ENCODE data around the gene C8B.

DNA sequence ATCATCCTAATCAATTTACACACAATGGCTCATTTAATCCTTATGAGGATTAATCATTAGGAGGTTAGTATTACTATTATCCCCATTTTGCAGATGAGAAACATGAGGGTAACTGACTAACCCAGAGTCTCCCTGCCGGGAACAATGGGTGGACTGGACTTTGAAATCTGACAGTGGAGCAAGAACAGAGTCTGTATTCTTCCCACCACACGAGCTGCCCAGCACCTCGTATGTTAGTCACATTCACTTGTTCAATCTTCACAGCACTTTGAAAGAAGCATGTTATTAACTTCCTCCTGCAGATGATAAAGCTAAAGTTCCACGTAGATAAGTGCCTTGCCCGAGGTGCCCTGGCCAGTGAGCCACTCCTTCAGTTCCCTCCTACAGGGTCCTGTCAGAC lies 12.4 kb downstream of the C8B start:
- TF ChIP-seq CTCF (IDR thresholded peaks at IDR 0.05; ENCODE audit: poor library complexity, severe bottlenecking) (no peak), EZH2 (IDR thresholded peaks at IDR 0.05; ENCODE audit: borderline replicate concordance, insufficient read depth, low read length, poor library complexity, severe bottlenecking) (no peak), EP300 (conservative IDR thresholded peaks at IDR 0.05; ENCODE audit: poor library complexity, severe bottlenecking) (no peak)
- TF ChIP-seq, protein P1, sequence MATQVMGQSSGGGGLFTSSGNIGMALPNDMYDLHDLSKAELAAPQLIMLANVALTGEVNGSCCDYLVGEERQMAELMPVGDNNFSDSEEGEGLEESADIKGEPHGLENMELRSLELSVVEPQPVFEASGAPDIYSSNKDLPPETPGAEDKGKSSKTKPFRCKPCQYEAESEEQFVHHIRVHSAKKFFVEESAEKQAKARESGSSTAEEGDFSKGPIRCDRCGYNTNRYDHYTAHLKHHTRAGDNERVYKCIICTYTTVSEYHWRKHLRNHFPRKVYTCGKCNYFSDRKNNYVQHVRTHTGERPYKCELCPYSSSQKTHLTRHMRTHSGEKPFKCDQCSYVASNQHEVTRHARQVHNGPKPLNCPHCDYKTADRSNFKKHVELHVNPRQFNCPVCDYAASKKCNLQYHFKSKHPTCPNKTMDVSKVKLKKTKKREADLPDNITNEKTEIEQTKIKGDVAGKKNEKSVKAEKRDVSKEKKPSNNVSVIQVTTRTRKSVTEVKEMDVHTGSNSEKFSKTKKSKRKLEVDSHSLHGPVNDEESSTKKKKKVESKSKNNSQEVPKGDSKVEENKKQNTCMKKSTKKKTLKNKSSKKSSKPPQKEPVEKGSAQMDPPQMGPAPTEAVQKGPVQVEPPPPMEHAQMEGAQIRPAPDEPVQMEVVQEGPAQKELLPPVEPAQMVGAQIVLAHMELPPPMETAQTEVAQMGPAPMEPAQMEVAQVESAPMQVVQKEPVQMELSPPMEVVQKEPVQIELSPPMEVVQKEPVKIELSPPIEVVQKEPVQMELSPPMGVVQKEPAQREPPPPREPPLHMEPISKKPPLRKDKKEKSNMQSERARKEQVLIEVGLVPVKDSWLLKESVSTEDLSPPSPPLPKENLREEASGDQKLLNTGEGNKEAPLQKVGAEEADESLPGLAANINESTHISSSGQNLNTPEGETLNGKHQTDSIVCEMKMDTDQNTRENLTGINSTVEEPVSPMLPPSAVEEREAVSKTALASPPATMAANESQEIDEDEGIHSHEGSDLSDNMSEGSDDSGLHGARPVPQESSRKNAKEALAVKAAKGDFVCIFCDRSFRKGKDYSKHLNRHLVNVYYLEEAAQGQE (IDR thresholded peaks at IDR 0.05; ENCODE audit: borderline replicate concordance) = no peak
